Stimulated activated naive CD8-positive, alpha-beta T cell treated with anti-CD3 and anti-CD28 coated beads, Interleukin-15, Interleukin-2, amounts not matched to agents 100 ng/mL and 50 ng/mL, for 24 hours (primary cell): Measurements from ENCODE around the gene TRAF2.

ENCODE experiments used
- H3K27ac Mint-ChIP-seq: one replicate; pipeline ENCODE4 v1.8.0; 2021; ENCODE audit warnings: mild to moderate bottlenecking, mixed read lengths
- H3K27me3 Mint-ChIP-seq: one replicate; pipeline ENCODE4 v1.8.0; 2021; ENCODE audit warnings: mixed read lengths
- H3K36me3 Mint-ChIP-seq: one replicate; pipeline ENCODE4 v1.8.0; 2021; ENCODE audit warnings: low read depth, mixed read lengths
- H3K4me1 Mint-ChIP-seq: one replicate; pipeline ENCODE4 v1.8.0; 2021; ENCODE audit warnings: low read depth, mixed read lengths
- H3K4me3 Mint-ChIP-seq: one replicate; pipeline ENCODE4 v1.8.0; 2021; ENCODE audit warnings: mild to moderate bottlenecking, mixed read lengths
- H3K9me3 Mint-ChIP-seq: one replicate; pipeline ENCODE4 v1.8.0; 2021; ENCODE audit warnings: mixed read lengths

TRAF2 gene

GRCh38 chr9:136902259-136902821, 16.0 kb downstream of the TRAF2 start:
- Mint-ChIP-seq H3K36me3 (peaks cover 56% of the 10 kb centered on the region), H3K9me3 (no peaks in the 10 kb centered on the region), H3K4me3 (peak overlapping the region; percentile 72), H3K4me1 (peaks cover 46% of the 10 kb centered on the region), H3K27ac (peak overlapping the region; percentile 97), H3K27me3 (no peaks in the 10 kb centered on the region)

GRCh38 chr9:136903041-136903554, 16.8 kb downstream of the TRAF2 start:
- Mint-ChIP-seq H3K36me3 (peaks cover 64% of the 10 kb centered on the region), H3K9me3 (no peaks in the 10 kb centered on the region), H3K27ac (peak overlapping the region; percentile 70), H3K4me1 (peaks cover 46% of the 10 kb centered on the region), H3K27me3 (no peaks in the 10 kb centered on the region), H3K4me3 (no peak overlapping the region)

- peaks cover 34% of the 10 kb centered on the region for H3K4me1 Mint-ChIP-seq
- H3K9me3 Mint-ChIP-seq, result no peaks in the 10 kb centered on the region
- H3K36me3 Mint-ChIP-seq, result peaks cover 53% of the 10 kb centered on the region
- H3K27ac Mint-ChIP-seq, result peak overlapping the region; percentile 45
- no peak overlapping the region for H3K4me3 Mint-ChIP-seq
- no peaks in the 10 kb centered on the region for H3K27me3 Mint-ChIP-seq
Measured at GRCh38 chr9:136906266-136906665, 19.9 kb downstream of the TRAF2 start.

GRCh38 chr9:136907011-136907914, 20.9 kb downstream of the TRAF2 start:
- peak overlapping the region; percentile 45 for H3K27ac Mint-ChIP-seq

GRCh38 chr9:136910197-136910900, 24.0 kb downstream of the TRAF2 start:
- Mint-ChIP-seq H3K4me3 (no peak overlapping the region), H3K36me3 (peaks cover 47% of the 10 kb centered on the region)

More at GRCh38 chr9:136907011-136907914, 20.9 kb downstream of the TRAF2 start:
- Mint-ChIP-seq H3K27me3 (no peaks in the 10 kb centered on the region), H3K36me3 (peaks cover 51% of the 10 kb centered on the region), H3K4me3 (no peak overlapping the region), H3K4me1 (peaks cover 24% of the 10 kb centered on the region), H3K9me3 (no peaks in the 10 kb centered on the region)

GRCh38 chr9:136910901-136911245, 24.6 kb downstream of the TRAF2 start:
- Mint-ChIP-seq H3K27me3 (no peaks in the 10 kb centered on the region), H3K27ac (no peak overlapping the region), H3K9me3 (no peaks in the 10 kb centered on the region), H3K36me3 (peaks cover 48% of the 10 kb centered on the region), H3K4me3 (no peak overlapping the region), H3K4me1 (peaks cover 5% of the 10 kb centered on the region)

More at GRCh38 chr9:136910197-136910900, 24.0 kb downstream of the TRAF2 start:
- no peaks in the 10 kb centered on the region for H3K9me3 Mint-ChIP-seq
- no peak overlapping the region for H3K27ac Mint-ChIP-seq
- peaks cover 8% of the 10 kb centered on the region for H3K4me1 Mint-ChIP-seq
- H3K27me3 Mint-ChIP-seq, result no peaks in the 10 kb centered on the region

- Mint-ChIP-seq H3K27me3 (no peaks in the 10 kb centered on the region), H3K4me1 (peaks cover 2% of the 10 kb centered on the region), H3K27ac (no peak overlapping the region), H3K36me3 (peaks cover 46% of the 10 kb centered on the region), H3K4me3 (no peak overlapping the region), H3K9me3 (no peaks in the 10 kb centered on the region)
Measured at GRCh38 chr9:136913701-136914438, 27.6 kb downstream of the TRAF2 start.

GRCh38 chr9:136915632-136916329, 29.5 kb downstream of the TRAF2 start:
- Mint-ChIP-seq H3K4me3 (no peak overlapping the region), H3K36me3 (peaks cover 51% of the 10 kb centered on the region), H3K9me3 (no peaks in the 10 kb centered on the region), H3K27me3 (no peaks in the 10 kb centered on the region), H3K4me1 (peaks cover 2% of the 10 kb centered on the region), H3K27ac (no peak overlapping the region)

GRCh38 chr9:136916330-136917184, 30.2 kb downstream of the TRAF2 start:
- Mint-ChIP-seq H3K9me3 (no peaks in the 10 kb centered on the region), H3K4me3 (no peak overlapping the region), H3K36me3 (peaks cover 51% of the 10 kb centered on the region), H3K27ac (no peak overlapping the region), H3K27me3 (no peaks in the 10 kb centered on the region), H3K4me1 (peaks cover 2% of the 10 kb centered on the region)

GRCh38 chr9:136917902-136918301, 31.6 kb downstream of the TRAF2 start:
- no peak overlapping the region for H3K27ac Mint-ChIP-seq
- no peaks in the 10 kb centered on the region for H3K27me3 Mint-ChIP-seq
- no peaks in the 10 kb centered on the region for H3K9me3 Mint-ChIP-seq
- peaks cover 51% of the 10 kb centered on the region for H3K36me3 Mint-ChIP-seq
- H3K4me3 Mint-ChIP-seq, result no peak overlapping the region
- peaks cover 2% of the 10 kb centered on the region for H3K4me1 Mint-ChIP-seq

GRCh38 chr9:136920069-136920468, 33.8 kb downstream of the TRAF2 start:
- peaks cover 2% of the 10 kb centered on the region for H3K4me1 Mint-ChIP-seq
- H3K36me3 Mint-ChIP-seq, result peaks cover 52% of the 10 kb centered on the region
- no peak overlapping the region for H3K27ac Mint-ChIP-seq
- H3K4me3 Mint-ChIP-seq, result no peak overlapping the region
- H3K27me3 Mint-ChIP-seq, result no peaks in the 10 kb centered on the region
- H3K9me3 Mint-ChIP-seq, result no peaks in the 10 kb centered on the region

- peaks cover 2% of the 10 kb centered on the region for H3K4me1 Mint-ChIP-seq
- H3K36me3 Mint-ChIP-seq, result peaks cover 50% of the 10 kb centered on the region
- no peaks in the 10 kb centered on the region for H3K27me3 Mint-ChIP-seq
- H3K9me3 Mint-ChIP-seq, result no peaks in the 10 kb centered on the region
- H3K4me3 Mint-ChIP-seq, result no peak overlapping the region
- H3K27ac Mint-ChIP-seq, result no peak overlapping the region
Measured at GRCh38 chr9:136920734-136921231, 34.5 kb downstream of the TRAF2 start.

GRCh38 chr9:136921307-136921706, 35.0 kb downstream of the TRAF2 start:
- Mint-ChIP-seq H3K27ac (no peak overlapping the region), H3K4me3 (no peak overlapping the region), H3K36me3 (peaks cover 47% of the 10 kb centered on the region), H3K4me1 (no peaks in the 10 kb centered on the region), H3K9me3 (no peaks in the 10 kb centered on the region), H3K27me3 (no peaks in the 10 kb centered on the region)
